IMR-90 (cell line): ENCODE data around the gene MYH10. TPM values are rescaled to one million over a fixed set of nuclear protein-coding genes. Genes with fewer than 3 reads are reported as not detected.

Source experiments
- ATAC-seq: fragments of 200-7000 bp; cut with Tn5 transposase; 2 replicates; pipeline ENCODE4 v1.9.1; 2020; ENCODE audit warnings: low read depth, mild to moderate bottlenecking, moderate library complexity
- BruUV-seq: library from RNA; stranded (reverse); fragments of 400-500 nt; replicated peaks from 2 replicates; lab custom pipeline; 2021; lab: Mats Ljungman, UMichigan
- CTCF ChIA-PET: fragments of 300-600 bp; formaldehyde crosslinking; extraction: SDS; loops from one replicate; lab custom pipeline; 2021; ENCODE audit warnings: antibody characterized with exemption; lab: Yijun Ruan, JAX
- POLR2A ChIA-PET: fragments of 300-600 bp; sonication (Branson Sonifier 250); formaldehyde crosslinking; loops from one replicate; lab custom pipeline; 2022; ENCODE audit warnings: antibody characterized with exemption; ENCODE audit not compliant: unreplicated experiment; lab: Charles Lee
- DNase-seq: peaks from one replicate; pipeline ENCODE4 v3.0.0; 2013
- H2AFZ ChIP-seq: replicated peaks from 2 replicates; pipeline ENCODE3; 2013; ENCODE audit warnings: low read length, mild to moderate bottlenecking; ENCODE audit not compliant: poor library complexity
- H2AK5ac ChIP-seq: 2 replicates; pipeline ENCODE4 v1.6.1; 2013; ENCODE audit warnings: low read depth, low read length, inconsistent platforms
- H2AK9ac ChIP-seq: replicated peaks from 2 replicates; pipeline ENCODE3; 2013; ENCODE audit warnings: mild to moderate bottlenecking, low read depth, low read length, moderate library complexity; ENCODE audit not compliant: poor library complexity
- H2BK120ac ChIP-seq: 2 replicates; pipeline ENCODE4 v1.6.1; 2013; ENCODE audit warnings: low read depth, low read length, inconsistent platforms
- H2BK15ac ChIP-seq: 3 replicates; pipeline ENCODE4 v1.6.1; 2013; ENCODE audit warnings: low read depth, low read length, inconsistent platforms
- H2BK20ac ChIP-seq: 2 replicates; pipeline ENCODE4 v1.6.1; 2013; ENCODE audit warnings: low read depth, mild to moderate bottlenecking, inconsistent platforms, low read length, moderate library complexity
- H2BK5ac ChIP-seq: 2 replicates; pipeline ENCODE4 v1.6.1; 2013; ENCODE audit warnings: mild to moderate bottlenecking, low read depth, low read length, inconsistent platforms; ENCODE audit not compliant: poor library complexity, severe bottlenecking
- H3K14ac ChIP-seq: replicated peaks from 2 replicates; pipeline ENCODE4 v1.6.1; 2013; ENCODE audit warnings: low read depth, low read length, inconsistent platforms
- H3K18ac ChIP-seq: 2 replicates; pipeline ENCODE4 v1.6.1; 2013; ENCODE audit warnings: low read depth, low read length, control low read depth
- H3K23ac ChIP-seq: 2 replicates; pipeline ENCODE4 v1.6.1; 2013; ENCODE audit warnings: low read depth, low read length, inconsistent platforms
- H3K27ac ChIP-seq: 2 replicates; pipeline ENCODE4 v1.5.1; 2013; ENCODE audit warnings: mild to moderate bottlenecking, control low read depth, low read length; ENCODE audit not compliant: insufficient read depth
- H3K27me3 ChIP-seq: 2 replicates; pipeline ENCODE4 v1.6.1; 2013; ENCODE audit warnings: low read length; ENCODE audit not compliant: control insufficient read depth, insufficient read depth
- H3K36me3 ChIP-seq: 2 replicates; pipeline ENCODE4 v1.6.1; 2013; ENCODE audit warnings: low read length, mixed read lengths; ENCODE audit not compliant: control insufficient read depth, insufficient read depth
- H3K4ac ChIP-seq: 2 replicates; pipeline ENCODE4 v1.6.1; 2013; ENCODE audit warnings: low read depth, low read length, inconsistent platforms
- H3K4me1 ChIP-seq: 2 replicates; pipeline ENCODE4 v1.6.1; 2013; ENCODE audit warnings: low read length, mixed read lengths; ENCODE audit not compliant: control insufficient read depth, insufficient read depth
- H3K4me2 ChIP-seq: 2 replicates; pipeline ENCODE4 v1.6.1; 2013; ENCODE audit warnings: low read depth, mild to moderate bottlenecking, control low read depth, low read length, moderate library complexity
- H3K4me3 ChIP-seq: 2 replicates; pipeline ENCODE4 v1.5.1; 2013; ENCODE audit warnings: low read depth, mild to moderate bottlenecking, control low read depth, low read length, moderate library complexity; ENCODE audit not compliant: insufficient read depth
- H3K56ac ChIP-seq: 2 replicates; pipeline ENCODE4 v1.6.1; 2013; ENCODE audit warnings: low read length, inconsistent platforms; ENCODE audit not compliant: insufficient read depth; ENCODE audit errors: extremely low read depth
- H3K79me1 ChIP-seq, 2 experiments: 2 replicates each; pipeline ENCODE4 v1.6.1; 2013; ENCODE audit warnings: low read length in 2 of 2, inconsistent platforms in 1 of 2, low read depth in 1 of 2
- H3K9ac ChIP-seq: 2 replicates; pipeline ENCODE4 v1.6.1; 2013; ENCODE audit warnings: low read depth, low read length, control low read depth
- H3K9me1 ChIP-seq: 2 replicates; pipeline ENCODE4 v1.6.1; 2013; ENCODE audit warnings: low read length, inconsistent platforms; ENCODE audit not compliant: insufficient read depth
- H3K9me3 ChIP-seq: 2 replicates; pipeline ENCODE4 v1.6.1; 2013; ENCODE audit warnings: low read length; ENCODE audit not compliant: control insufficient read depth, insufficient read depth
- H4K20me1 ChIP-seq: 2 replicates; pipeline ENCODE4 v1.6.1; 2013; ENCODE audit warnings: low read length, inconsistent platforms; ENCODE audit not compliant: insufficient read depth
- H4K5ac ChIP-seq: 2 replicates; pipeline ENCODE4 v1.6.1; 2013; ENCODE audit warnings: mild to moderate bottlenecking, low read depth, low read length, control low read depth
- H4K8ac ChIP-seq, 2 experiments: 2 replicates each; pipeline ENCODE4 v1.6.1; 2013; ENCODE audit warnings: low read depth in 2 of 2, low read length in 2 of 2, control low read depth in 1 of 2, inconsistent platforms in 1 of 2
- H4K91ac ChIP-seq: 2 replicates; pipeline ENCODE4 v1.6.1; 2013; ENCODE audit warnings: low read depth, low read length, inconsistent platforms; ENCODE audit not compliant: insufficient read depth
- BHLHE40 ChIP-seq: fragments of 150-350 bp; IDR thresholded peaks from 2 replicates; pipeline ENCODE4 v1.6.1; 2016; ENCODE audit warnings: mild to moderate bottlenecking, low read depth, low read length
- CEBPB ChIP-seq: IDR thresholded peaks from 2 replicates; pipeline ENCODE4 v1.6.1; 2012; ENCODE audit warnings: low read depth, low read length, improper control_type of control experiment
- CHD1 ChIP-seq: IDR thresholded peaks from 2 replicates; pipeline ENCODE4 v1.6.1; 2012; ENCODE audit warnings: low read depth, low read length, improper control_type of control experiment
- MAZ ChIP-seq: IDR thresholded peaks from 2 replicates; pipeline ENCODE4 v1.6.1; 2012; ENCODE audit warnings: low read depth, mild to moderate bottlenecking, low read length, improper control_type of control experiment, moderate library complexity, borderline replicate concordance
- MXI1 ChIP-seq: IDR thresholded peaks from 2 replicates; pipeline ENCODE4 v1.6.1; 2012; ENCODE audit warnings: low read depth, mild to moderate bottlenecking, low read length, moderate library complexity, borderline replicate concordance
- NFE2L2 ChIP-seq: fragments of 150-350 bp; IDR thresholded peaks from 2 replicates; pipeline ENCODE4 v1.6.1; 2016; ENCODE audit warnings: low read depth, mild to moderate bottlenecking, low read length
- POLR2A ChIP-seq: IDR thresholded peaks from 2 replicates; pipeline ENCODE4 v1.6.1; 2012; ENCODE audit warnings: mild to moderate bottlenecking, low read depth, low read length
- RAD21 ChIP-seq: IDR thresholded peaks from 2 replicates; pipeline ENCODE4 v1.6.1; 2012; ENCODE audit warnings: low read length, improper control_type of control experiment
- RFX5 ChIP-seq: IDR thresholded peaks from 2 replicates; pipeline ENCODE4 v1.8.0; 2012; ENCODE audit warnings: low read depth, mild to moderate bottlenecking, low read length, moderate library complexity
- SMC3 ChIP-seq: fragments of 150-350 bp; IDR thresholded peaks from 2 replicates; pipeline ENCODE4 v1.6.1; 2016; ENCODE audit warnings: low read depth, mild to moderate bottlenecking, antibody characterized with exemption, low read length, moderate library complexity
- WGBS, 2 experiments: methylation state at CpG; one replicate each; pipeline versions ENCODE4 v1.1.5 to v1.1.7; 2013; ENCODE audit warnings: missing lambda C conversion rate in 2 of 2; ENCODE audit not compliant: insufficient read length in 1 of 2; ENCODE audit errors: extremely low coverage in 2 of 2; 5-methylcytosine and 5-hydroxymethylcytosine counted together
- dilution Hi-C: fragments of 300-500 bp; cut with HindIII; formaldehyde crosslinking; loops from one replicate; pipeline ENCODE4 v1.14.3; 2018; ENCODE audit warnings: low sequenced_read_pairs; ENCODE audit not compliant: unreplicated experiment
- in situ Hi-C: fragments of 300-500 bp; cut with MboI; formaldehyde crosslinking; loops from 3 replicates; pipeline ENCODE4 v1.14.3; 2019; ENCODE audit warnings: low sequenced_read_pairs, inconsistent platforms, mixed read lengths
- intact Hi-C: fragments of 100-400 bp; cut with micrococcal nuclease; formaldehyde crosslinking; loops from 2 replicates; pipeline ENCODE4 v1.10.0; 2022
- polyA plus RNA-seq, 3 experiments: library from polyadenylated mRNA; depleted of rRNA; stranded (reverse); fragments of >200 nt; gene quantifications; 2 replicates each; pipeline ENCODE4 v1.2.3, GENCODE V29; 2012; ENCODE audit warnings: low replicate concordance in 1 of 3
- total RNA-seq: library from RNA; depleted of rRNA; stranded (reverse); fragments of >200 nt; gene quantifications from 2 replicates; pipeline ENCODE4 v1.2.3, GENCODE V29; 2012
- TF ChIP-seq, protein P1 (sequence below): fragments of 150-350 bp; IDR thresholded peaks from 2 replicates; pipeline ENCODE4 v1.6.1; 2017; ENCODE audit warnings: mild to moderate bottlenecking, antibody characterized with exemption, low read length, low read depth
- TF ChIP-seq, protein P2 (sequence below): conservative IDR thresholded peaks from 2 replicates; pipeline ENCODE4 v1.5.1; 2012; ENCODE audit warnings: mild to moderate bottlenecking, low read depth, low read length, improper control_type of control experiment
- TF ChIP-seq, protein P3 (sequence below): fragments of 150-350 bp; IDR thresholded peaks from 2 replicates; pipeline ENCODE4 v1.6.1; 2016; ENCODE audit warnings: low read depth, mild to moderate bottlenecking, low read length, moderate library complexity, borderline replicate concordance

Gene MYH10
- total and polyA plus RNA-seq, 2 of the 4 experiments (the other 2 are of a cell fraction): 71.2 to 95.2 TPM

DNA sequence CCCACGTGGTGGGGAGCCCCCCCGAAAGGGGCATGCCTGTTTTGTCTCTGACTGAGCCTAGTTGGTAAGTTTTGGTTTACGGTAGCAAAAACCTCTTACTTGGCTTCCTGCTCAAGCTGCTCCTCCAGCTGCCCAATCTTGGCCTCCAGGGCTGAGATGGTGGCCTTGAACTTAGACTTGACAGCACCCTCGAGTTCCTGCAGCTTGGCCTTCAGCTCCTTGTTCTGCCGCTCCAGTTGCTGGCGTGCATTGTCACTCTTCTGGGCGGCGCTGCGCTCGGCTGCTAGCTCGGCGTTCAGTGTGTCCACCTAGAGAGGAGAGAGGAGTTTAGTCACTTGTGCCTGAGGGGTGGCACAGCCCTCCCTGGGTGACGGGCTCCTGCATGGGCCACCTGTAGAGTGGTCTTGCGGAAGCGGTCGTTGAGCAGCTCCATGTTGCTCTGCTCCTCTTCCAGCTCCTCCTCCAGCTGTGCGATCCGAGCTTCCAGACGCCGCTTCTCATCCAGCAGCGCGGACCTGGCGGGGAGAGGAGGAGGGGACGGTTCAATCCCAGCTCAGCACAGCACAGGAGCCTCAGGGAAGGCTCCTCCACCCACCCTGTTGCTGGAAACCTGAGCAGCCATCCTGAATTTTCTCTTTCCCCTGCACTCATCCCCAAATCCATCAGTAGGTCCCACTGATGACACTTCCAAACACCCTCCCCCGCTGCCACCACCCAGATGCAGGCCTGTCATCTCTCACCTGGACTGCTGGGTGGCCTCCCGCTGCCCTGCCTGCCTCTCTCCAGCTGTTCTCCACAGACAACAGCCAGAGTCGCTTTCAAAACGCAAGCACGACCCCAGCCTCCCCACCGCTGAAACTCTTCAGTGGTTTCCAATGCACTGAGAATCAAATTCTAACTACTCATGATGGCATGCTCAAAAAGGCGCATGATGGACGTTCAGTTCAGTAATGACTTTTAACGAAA is 150.2 kb downstream of the MYH10 start:
- Histone ChIP-seq H2AK5ac (no peak overlapping the region), H3K36me3 (peaks cover 75% of the 10 kb centered on the region), H3K23ac (no peak overlapping the region), H3K18ac (no peak overlapping the region), H3K9ac (no peak overlapping the region), H2BK5ac (peak overlapping the region; percentile 21), H3K27ac (peak overlapping the region; percentile 38; the same call in 1 of the 2 replicates), H3K9me1 (0 out of 2 replicates have a peak, but pooled peaks cover 7% of the 10 kb centered on the region), H3K4me2 (no peak overlapping the region), H3K9me3 (no peaks in the 10 kb centered on the region), H4K91ac (no peak overlapping the region), H2AK9ac (no peak overlapping the region), H3K4me3 (no peak overlapping the region), H3K14ac (no peak overlapping the region), H2AFZ (no peak overlapping the region), H4K8ac (no peak overlapping the region), H3K4me1 (peaks cover 9% of the 10 kb centered on the region), H2BK15ac (no peak overlapping the region), H3K56ac (no peak overlapping the region), H2BK120ac (no peak overlapping the region), H3K27me3 (no peaks in the 10 kb centered on the region), H4K20me1 (peaks cover 22% of the 10 kb centered on the region), H3K79me1 (peaks cover 9 to 37% of the 10 kb centered on the region in 2 experiments; a peak in 2 of 4 replicates), H2BK20ac (no peak overlapping the region), H3K4ac (no peak overlapping the region), H4K5ac (peak overlapping the region; percentile 12; the same call in 1 of the 2 replicates)
- in situ Hi-C loops: no loop called here
- POLR2A ChIA-PET: interaction anchor here (0.5 kb wide), 1 partner anchor 1001 kb away, joined by 3 read pairs; no protein-coding TSS in a partner anchor
- CTCF ChIA-PET: interaction anchor here (1.5 kb wide), 1 partner anchor 70 kb away, joined by 3 read pairs; no protein-coding TSS in a partner anchor
- dilution Hi-C loops: no loop called here
- ATAC-seq: no peak
- no TSS peak for BruUV-seq
- WGBS, 2 experiments: 100% methylated on average over 8 of the region's 33 CpGs; no CpG with 5 or more reads in 1 of the 2 experiments
- no peak for DNase-seq
- intact Hi-C loops: no loop called here
- TF ChIP-seq MAZ: no peak
- TF ChIP-seq, protein P1, sequence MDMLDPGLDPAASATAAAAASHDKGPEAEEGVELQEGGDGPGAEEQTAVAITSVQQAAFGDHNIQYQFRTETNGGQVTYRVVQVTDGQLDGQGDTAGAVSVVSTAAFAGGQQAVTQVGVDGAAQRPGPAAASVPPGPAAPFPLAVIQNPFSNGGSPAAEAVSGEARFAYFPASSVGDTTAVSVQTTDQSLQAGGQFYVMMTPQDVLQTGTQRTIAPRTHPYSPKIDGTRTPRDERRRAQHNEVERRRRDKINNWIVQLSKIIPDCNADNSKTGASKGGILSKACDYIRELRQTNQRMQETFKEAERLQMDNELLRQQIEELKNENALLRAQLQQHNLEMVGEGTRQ: no peak
- TF ChIP-seq, protein P2, sequence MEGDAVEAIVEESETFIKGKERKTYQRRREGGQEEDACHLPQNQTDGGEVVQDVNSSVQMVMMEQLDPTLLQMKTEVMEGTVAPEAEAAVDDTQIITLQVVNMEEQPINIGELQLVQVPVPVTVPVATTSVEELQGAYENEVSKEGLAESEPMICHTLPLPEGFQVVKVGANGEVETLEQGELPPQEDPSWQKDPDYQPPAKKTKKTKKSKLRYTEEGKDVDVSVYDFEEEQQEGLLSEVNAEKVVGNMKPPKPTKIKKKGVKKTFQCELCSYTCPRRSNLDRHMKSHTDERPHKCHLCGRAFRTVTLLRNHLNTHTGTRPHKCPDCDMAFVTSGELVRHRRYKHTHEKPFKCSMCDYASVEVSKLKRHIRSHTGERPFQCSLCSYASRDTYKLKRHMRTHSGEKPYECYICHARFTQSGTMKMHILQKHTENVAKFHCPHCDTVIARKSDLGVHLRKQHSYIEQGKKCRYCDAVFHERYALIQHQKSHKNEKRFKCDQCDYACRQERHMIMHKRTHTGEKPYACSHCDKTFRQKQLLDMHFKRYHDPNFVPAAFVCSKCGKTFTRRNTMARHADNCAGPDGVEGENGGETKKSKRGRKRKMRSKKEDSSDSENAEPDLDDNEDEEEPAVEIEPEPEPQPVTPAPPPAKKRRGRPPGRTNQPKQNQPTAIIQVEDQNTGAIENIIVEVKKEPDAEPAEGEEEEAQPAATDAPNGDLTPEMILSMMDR: no peak
- TF ChIP-seq CHD1: no peak
- TF ChIP-seq MXI1: no peak
- no peak for TF ChIP-seq CEBPB
- no peak for TF ChIP-seq POLR2A
- TF ChIP-seq SMC3: no peak
- TF ChIP-seq BHLHE40: no peak
- no peak for TF ChIP-seq RAD21
- TF ChIP-seq, protein P3, sequence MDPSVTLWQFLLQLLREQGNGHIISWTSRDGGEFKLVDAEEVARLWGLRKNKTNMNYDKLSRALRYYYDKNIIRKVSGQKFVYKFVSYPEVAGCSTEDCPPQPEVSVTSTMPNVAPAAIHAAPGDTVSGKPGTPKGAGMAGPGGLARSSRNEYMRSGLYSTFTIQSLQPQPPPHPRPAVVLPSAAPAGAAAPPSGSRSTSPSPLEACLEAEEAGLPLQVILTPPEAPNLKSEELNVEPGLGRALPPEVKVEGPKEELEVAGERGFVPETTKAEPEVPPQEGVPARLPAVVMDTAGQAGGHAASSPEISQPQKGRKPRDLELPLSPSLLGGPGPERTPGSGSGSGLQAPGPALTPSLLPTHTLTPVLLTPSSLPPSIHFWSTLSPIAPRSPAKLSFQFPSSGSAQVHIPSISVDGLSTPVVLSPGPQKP: no peak
- no peak for TF ChIP-seq NFE2L2
- TF ChIP-seq RFX5: no peak
